OCI-LY1 (cell line): ENCODE results near the gene C9orf78.
A peak's percentile ranks its signal among the peaks of the same experiment; 100 is the strongest.

Source experiments
- H2AFZ ChIP-seq: fragments of 200-600 bp; sonication (generic), shearing (Covaris generic); 2 replicates; pipeline ENCODE4 v1.6.0; 2014; ENCODE audit warnings: antibody characterized with exemption, mild to moderate bottlenecking, low read length
- H3F3A ChIP-seq: fragments of 200-600 bp; sonication (generic), shearing (Covaris generic); 2 replicates; pipeline ENCODE4 v1.6.0; 2014; ENCODE audit warnings: mild to moderate bottlenecking, antibody characterized with exemption, low read length, moderate library complexity; ENCODE audit not compliant: insufficient read depth
- H3K27ac ChIP-seq: fragments of 200-600 bp; sonication (generic); 2 replicates; pipeline ENCODE4 v1.5.1; 2014; ENCODE audit warnings: low read length, mixed run types, mild to moderate bottlenecking, low read depth; ENCODE audit not compliant: poor library complexity, severe bottlenecking
- H3K27me3 ChIP-seq: fragments of 200-600 bp; sonication (generic); 2 replicates; pipeline ENCODE4 v1.6.0; 2014; ENCODE audit warnings: antibody characterized with exemption, mild to moderate bottlenecking, low read length, moderate library complexity; ENCODE audit not compliant: insufficient read depth
- H3K36me3 ChIP-seq: fragments of 200-600 bp; sonication (generic); 2 replicates; pipeline ENCODE4 v1.6.1; 2014; ENCODE audit warnings: mild to moderate bottlenecking, antibody characterized with exemption, low read length, moderate library complexity, mixed read lengths; ENCODE audit not compliant: insufficient read depth
- H3K4me1 ChIP-seq: fragments of 200-600 bp; sonication (generic); 2 replicates; pipeline ENCODE4 v1.5.1; 2014; ENCODE audit warnings: mild to moderate bottlenecking, low read length, moderate library complexity; ENCODE audit not compliant: insufficient read depth, severe bottlenecking
- H3K4me2 ChIP-seq: fragments of 200-600 bp; sonication (generic), shearing (Covaris generic); 2 replicates; pipeline ENCODE4 v1.6.1; 2014; ENCODE audit warnings: low read length
- H3K4me3 ChIP-seq: fragments of 200-600 bp; sonication (generic); 2 replicates; pipeline ENCODE4 v1.5.1; 2014; ENCODE audit warnings: low read length, low read depth, mild to moderate bottlenecking, mixed read lengths; ENCODE audit not compliant: poor library complexity, severe bottlenecking
- H3K79me2 ChIP-seq: fragments of 200-600 bp; shearing (Covaris generic); 2 replicates; pipeline ENCODE4 v1.6.1; 2016; ENCODE audit warnings: mixed run types, low read length, mixed read lengths; ENCODE audit not compliant: insufficient read depth
- H3K9ac ChIP-seq: fragments of 200-600 bp; sonication (generic), shearing (Covaris generic); 2 replicates; pipeline ENCODE4 v1.6.1; 2014; ENCODE audit warnings: mild to moderate bottlenecking, low read length, mixed read lengths
- H3K9me2 ChIP-seq: fragments of 200-600 bp; sonication (generic), shearing (Covaris generic); 2 replicates; pipeline ENCODE4 v1.6.1; 2014; ENCODE audit warnings: low read depth, mild to moderate bottlenecking, low read length, mixed read lengths
- H3K9me3 ChIP-seq: fragments of 200-600 bp; shearing (Covaris generic); 2 replicates; pipeline ENCODE4 v1.6.1; 2014; ENCODE audit warnings: low read length, mixed read lengths
- H4K20me1 ChIP-seq: fragments of 200-600 bp; sonication (generic), shearing (Covaris generic); 2 replicates; pipeline ENCODE4 v1.6.0; 2016; ENCODE audit warnings: mild to moderate bottlenecking, low read length; ENCODE audit not compliant: insufficient read depth
- EZH2 ChIP-seq: fragments of 200-600 bp; sonication (generic), shearing (Covaris generic); IDR thresholded peaks from 2 replicates; pipeline ENCODE4 v1.8.0; 2017; ENCODE audit warnings: borderline replicate concordance, mixed run types, mild to moderate bottlenecking, antibody characterized with exemption, low read length, moderate library complexity, mixed read lengths
- TF ChIP-seq, protein P1 (sequence below): fragments of 200-600 bp; sonication (generic), shearing (Covaris generic); IDR thresholded peaks from 2 replicates; pipeline ENCODE4 v1.5.1; 2017; ENCODE audit warnings: mild to moderate bottlenecking, antibody characterized with exemption, low read length, moderate library complexity, mixed read lengths

C9orf78 gene

DNA sequence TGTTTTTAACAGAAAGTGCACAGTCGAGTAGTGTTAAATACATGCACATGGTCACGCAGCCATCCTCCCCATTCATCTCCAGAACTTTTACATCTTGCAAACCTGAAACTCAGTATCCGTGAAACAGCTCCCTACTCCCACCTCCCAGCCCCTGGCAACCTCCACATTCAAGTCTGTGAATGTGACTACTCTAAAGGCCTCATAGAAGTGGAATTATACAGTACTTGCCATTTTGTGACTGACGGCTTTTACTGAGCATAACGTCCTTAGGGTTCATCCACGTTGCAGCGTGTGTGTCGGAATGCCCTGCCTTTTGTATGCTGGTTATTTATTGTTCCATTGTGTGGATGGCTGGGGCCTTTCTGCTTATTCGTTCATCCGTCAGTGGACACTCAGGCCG is 36.0 kb upstream of the C9orf78 start:
- Histone ChIP-seq H3K9ac (no peak overlapping the region), H4K20me1 (no peaks in the 10 kb centered on the region), H3K9me2 (no peaks in the 10 kb centered on the region), H3K4me3 (no peak overlapping the region), H3K9me3 (no peaks in the 10 kb centered on the region), H3K27ac (no peak overlapping the region), H3K4me2 (no peak overlapping the region), H3K79me2 (no peaks in the 10 kb centered on the region), H3K4me1 (peaks cover 12% of the 10 kb centered on the region), H2AFZ (no peak overlapping the region), H3K36me3 (no peaks in the 10 kb centered on the region), H3F3A (no peaks in the 10 kb centered on the region), H3K27me3 (no peaks in the 10 kb centered on the region)
- TF ChIP-seq, protein P1, sequence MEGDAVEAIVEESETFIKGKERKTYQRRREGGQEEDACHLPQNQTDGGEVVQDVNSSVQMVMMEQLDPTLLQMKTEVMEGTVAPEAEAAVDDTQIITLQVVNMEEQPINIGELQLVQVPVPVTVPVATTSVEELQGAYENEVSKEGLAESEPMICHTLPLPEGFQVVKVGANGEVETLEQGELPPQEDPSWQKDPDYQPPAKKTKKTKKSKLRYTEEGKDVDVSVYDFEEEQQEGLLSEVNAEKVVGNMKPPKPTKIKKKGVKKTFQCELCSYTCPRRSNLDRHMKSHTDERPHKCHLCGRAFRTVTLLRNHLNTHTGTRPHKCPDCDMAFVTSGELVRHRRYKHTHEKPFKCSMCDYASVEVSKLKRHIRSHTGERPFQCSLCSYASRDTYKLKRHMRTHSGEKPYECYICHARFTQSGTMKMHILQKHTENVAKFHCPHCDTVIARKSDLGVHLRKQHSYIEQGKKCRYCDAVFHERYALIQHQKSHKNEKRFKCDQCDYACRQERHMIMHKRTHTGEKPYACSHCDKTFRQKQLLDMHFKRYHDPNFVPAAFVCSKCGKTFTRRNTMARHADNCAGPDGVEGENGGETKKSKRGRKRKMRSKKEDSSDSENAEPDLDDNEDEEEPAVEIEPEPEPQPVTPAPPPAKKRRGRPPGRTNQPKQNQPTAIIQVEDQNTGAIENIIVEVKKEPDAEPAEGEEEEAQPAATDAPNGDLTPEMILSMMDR, result no peak
- TF ChIP-seq EZH2, result no peak

GRCh38 chr9:129869585-129870501 is 34.8 kb upstream of the C9orf78 start:
- Histone ChIP-seq H3K9ac (peak overlapping the region; percentile 5; the same call in 1 of the 2 replicates), H3K27me3 (no peaks in the 10 kb centered on the region), H3K79me2 (no peaks in the 10 kb centered on the region), H3K9me2 (no peaks in the 10 kb centered on the region), H3K4me3 (no peak overlapping the region), H3K27ac (no peak overlapping the region), H3K9me3 (no peaks in the 10 kb centered on the region), H3K4me1 (peaks cover 12% of the 10 kb centered on the region), H3K4me2 (peak overlapping the region; percentile 42; the same call in 1 of the 2 replicates), H4K20me1 (no peaks in the 10 kb centered on the region), H3F3A (no peaks in the 10 kb centered on the region), H3K36me3 (no peaks in the 10 kb centered on the region), H2AFZ (no peak overlapping the region)
- TF ChIP-seq, protein P1, result no peak
- no peak for TF ChIP-seq EZH2

GRCh38 chr9:129868872-129869486 is 33.9 kb upstream of the C9orf78 start:
- H3K27ac ChIP-seq, result no peak overlapping the region
- no peaks in the 10 kb centered on the region for H3K27me3 ChIP-seq
- H3F3A ChIP-seq, result no peaks in the 10 kb centered on the region
- no peaks in the 10 kb centered on the region for H3K9me3 ChIP-seq
- no peaks in the 10 kb centered on the region for H3K36me3 ChIP-seq
- H2AFZ ChIP-seq, result no peak overlapping the region
- H4K20me1 ChIP-seq, result no peaks in the 10 kb centered on the region
- H3K4me2 ChIP-seq, result peak overlapping the region; percentile 42; the same call in 1 of the 2 replicates
- no peak for TF ChIP-seq EZH2
- TF ChIP-seq, protein P1, result no peak
- peak overlapping the region; percentile 5; the same call in 1 of the 2 replicates for H3K9ac ChIP-seq
- H3K4me1 ChIP-seq, result peaks cover 12% of the 10 kb centered on the region
- H3K79me2 ChIP-seq, result no peaks in the 10 kb centered on the region
- no peak overlapping the region for H3K4me3 ChIP-seq
- no peaks in the 10 kb centered on the region for H3K9me2 ChIP-seq
